Cerebellar cortex (tissue), 1 donor: ENCODE measurements around the gene PCDHGA11.
A peak's percentile ranks its signal among the peaks of the same experiment; 100 is the strongest.
"Not testable (repeated sequence)": the region's sequence is repeated elsewhere in the genome, so short reads cannot be mapped to it uniquely, and the experiment has no call there.

ENCODE experiments used
- DNase-seq: peaks from one replicate; pipeline ENCODE4 v3.0.0-alpha.2; 2015; ENCODE audit warnings: low spot score

PCDHGA11 gene

GRCh38 chr5:141420855-141421488 lies at the start of gene PCDHGA11:
Gene PCDHGA11 (plus strand): TSS chr5:141421051. CDS start chr5:141421228, 177 bp downstream.
- no peak for DNase-seq

- no peak for DNase-seq
Observed at GRCh38 chr5:141371572-141372475, 49.0 kb upstream of the PCDHGA11 start.

GRCh38 chr5:141373673-141374317 lies 47.1 kb upstream of the PCDHGA11 start, which contains the start of gene PCDHGA6:
Gene PCDHGA6 (plus strand): TSS chr5:141373891. CDS start chr5:141374084, 193 bp downstream.
- peak; percentile 20 for DNase-seq

GRCh38 chr5:141374627-141375026 lies 46.2 kb upstream of the PCDHGA11 start:
- DNase-seq: no peak

- not testable (repeated sequence) for DNase-seq
Observed at GRCh38 chr5:141375444-141376155, 45.3 kb upstream of the PCDHGA11 start.

- DNase-seq: no peak
Observed at GRCh38 chr5:141382469-141383294, 38.2 kb upstream of the PCDHGA11 start, which contains the start of gene PCDHGA7. Gene PCDHGA7 (plus strand): TSS chr5:141382742. CDS start chr5:141382900, 158 bp downstream.

- DNase-seq: no peak
Observed at GRCh38 chr5:141383345-141383744, 37.5 kb upstream of the PCDHGA11 start.

GRCh38 chr5:141384471-141385267 lies 36.2 kb upstream of the PCDHGA11 start:
- DNase-seq: no peak

- DNase-seq: not testable (repeated sequence)
Observed at GRCh38 chr5:141387557-141388311, 33.1 kb upstream of the PCDHGA11 start, which contains the start of gene PCDHGB4. Gene PCDHGB4 (plus strand): TSS chr5:141387698. CDS start chr5:141387885, 187 bp downstream.

- DNase-seq: no peak
Observed at GRCh38 chr5:141388661-141389060, 32.2 kb upstream of the PCDHGA11 start.

GRCh38 chr5:141389153-141390042 lies 31.5 kb upstream of the PCDHGA11 start:
- DNase-seq: no peak

- no peak for DNase-seq
Observed at GRCh38 chr5:141392429-141393198, 28.2 kb upstream of the PCDHGA11 start, which contains the start of gene PCDHGA8. Gene PCDHGA8 (plus strand): TSS chr5:141392633. CDS start chr5:141392814, 181 bp downstream.

GRCh38 chr5:141393267-141393666 lies 27.6 kb upstream of the PCDHGA11 start:
- DNase-seq: no peak

GRCh38 chr5:141394401-141395187 lies 26.3 kb upstream of the PCDHGA11 start:
- not testable (repeated sequence) for DNase-seq

- not testable (repeated sequence) for DNase-seq
Observed at GRCh38 chr5:141397756-141398551, 22.9 kb upstream of the PCDHGA11 start, which contains the start of gene PCDHGB5. Gene PCDHGB5 (plus strand): TSS chr5:141397947. CDS start chr5:141398128, 181 bp downstream.
